CD4-positive, alpha-beta T cell treated with Interleukin-6 for 4 hours (primary cell): ENCODE measurements around the gene AGPAT3.
A peak's percentile ranks its signal among the peaks of the same experiment; 100 is the strongest.

Source experiments
- DNase-seq: peaks from one replicate; pipeline ENCODE4 v3.0.0-alpha.2; 2020; ENCODE audit warnings: mixed read lengths

The AGPAT3 gene

DNA sequence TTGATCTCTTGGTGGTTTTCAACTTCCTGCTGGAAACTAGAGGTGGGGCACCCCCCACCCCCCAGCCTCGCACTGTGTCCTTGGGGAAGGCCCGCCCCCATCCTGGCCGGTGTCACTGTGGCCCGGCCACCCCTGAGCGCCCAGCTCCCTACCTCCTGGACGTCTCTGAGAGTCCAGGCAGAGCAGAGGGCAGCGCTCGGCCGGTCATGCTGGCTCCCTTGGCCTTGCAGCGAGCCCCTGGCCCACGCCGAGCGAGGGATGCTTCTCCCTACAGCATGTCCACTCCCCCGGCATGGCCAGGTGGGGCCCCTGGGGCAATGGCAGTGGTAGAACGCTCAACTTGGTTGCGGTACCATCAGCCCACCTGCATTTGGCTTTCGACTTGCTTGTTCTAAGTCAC is 118.4 kb downstream of the AGPAT3 start:
- DNase-seq, result no peak

DNA sequence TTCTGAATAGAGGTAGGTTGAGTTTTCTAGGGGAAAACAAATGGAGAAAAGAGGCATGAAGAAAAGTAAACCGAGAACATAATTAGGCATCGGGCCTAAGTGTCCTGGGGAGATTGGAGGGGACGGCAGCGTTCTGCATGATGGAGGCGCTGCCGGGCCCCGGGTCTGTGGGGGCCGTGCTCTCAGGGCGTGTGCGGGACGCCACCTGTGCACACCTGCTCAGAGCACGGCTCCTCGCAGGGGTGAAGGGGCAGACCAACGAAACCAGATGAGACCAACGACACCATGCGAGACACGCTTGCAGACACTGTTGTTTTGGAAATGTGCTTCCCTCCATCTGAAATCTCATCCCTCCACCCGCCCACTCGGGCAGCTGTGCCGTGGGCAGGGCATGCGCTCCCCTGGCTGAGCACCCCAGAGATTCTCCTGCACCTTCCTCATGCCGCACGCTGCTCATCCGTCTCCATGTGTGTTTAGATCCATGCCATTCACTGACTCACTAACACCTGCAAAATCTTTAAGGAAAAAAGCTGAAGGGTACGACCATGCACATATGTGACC is 118.9 kb downstream of the AGPAT3 start:
- DNase-seq, result no peak

DNA sequence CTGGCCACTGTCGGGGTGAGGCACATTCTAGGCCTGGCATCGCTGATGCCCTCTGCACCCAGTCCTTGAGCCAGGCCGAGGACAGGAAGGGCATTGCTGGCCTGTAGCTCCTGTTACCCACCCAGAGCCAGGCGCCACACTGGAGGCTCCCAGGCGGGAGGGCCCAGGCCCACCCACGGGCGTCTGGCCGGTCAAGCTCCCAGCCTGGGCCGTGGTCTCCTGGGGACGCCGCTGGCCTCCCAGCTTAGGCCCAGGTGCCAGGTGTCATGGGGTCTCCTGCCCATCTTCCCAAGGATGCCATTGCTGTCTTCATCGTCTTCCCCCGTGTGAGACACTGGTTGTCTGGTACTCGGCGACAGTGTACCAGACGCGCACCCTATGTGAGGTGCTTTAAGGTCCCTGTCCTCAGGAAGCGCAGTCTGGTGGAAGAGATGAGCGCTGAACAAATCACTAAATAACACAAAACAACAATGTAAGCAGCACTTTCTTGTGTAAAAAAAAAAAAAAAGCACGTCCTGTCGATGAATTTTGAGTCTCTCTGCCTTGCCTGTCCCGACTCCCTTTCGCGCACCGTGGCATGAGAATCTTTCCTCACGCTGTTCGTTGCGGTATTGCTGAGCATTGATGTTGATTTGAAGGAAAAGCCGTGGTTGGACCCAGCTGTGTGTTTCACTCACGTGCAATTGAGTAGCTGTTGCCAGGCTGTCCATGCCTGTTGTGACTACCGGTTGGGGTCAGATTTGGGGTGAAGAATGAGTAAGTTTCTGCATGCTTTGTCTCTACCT is 120.1 kb downstream of the AGPAT3 start:
- DNase-seq, result no peak

GRCh38 chr21:43985690-43986251 is 120.7 kb downstream of the AGPAT3 start:
- peak; percentile 9 for DNase-seq

DNA sequence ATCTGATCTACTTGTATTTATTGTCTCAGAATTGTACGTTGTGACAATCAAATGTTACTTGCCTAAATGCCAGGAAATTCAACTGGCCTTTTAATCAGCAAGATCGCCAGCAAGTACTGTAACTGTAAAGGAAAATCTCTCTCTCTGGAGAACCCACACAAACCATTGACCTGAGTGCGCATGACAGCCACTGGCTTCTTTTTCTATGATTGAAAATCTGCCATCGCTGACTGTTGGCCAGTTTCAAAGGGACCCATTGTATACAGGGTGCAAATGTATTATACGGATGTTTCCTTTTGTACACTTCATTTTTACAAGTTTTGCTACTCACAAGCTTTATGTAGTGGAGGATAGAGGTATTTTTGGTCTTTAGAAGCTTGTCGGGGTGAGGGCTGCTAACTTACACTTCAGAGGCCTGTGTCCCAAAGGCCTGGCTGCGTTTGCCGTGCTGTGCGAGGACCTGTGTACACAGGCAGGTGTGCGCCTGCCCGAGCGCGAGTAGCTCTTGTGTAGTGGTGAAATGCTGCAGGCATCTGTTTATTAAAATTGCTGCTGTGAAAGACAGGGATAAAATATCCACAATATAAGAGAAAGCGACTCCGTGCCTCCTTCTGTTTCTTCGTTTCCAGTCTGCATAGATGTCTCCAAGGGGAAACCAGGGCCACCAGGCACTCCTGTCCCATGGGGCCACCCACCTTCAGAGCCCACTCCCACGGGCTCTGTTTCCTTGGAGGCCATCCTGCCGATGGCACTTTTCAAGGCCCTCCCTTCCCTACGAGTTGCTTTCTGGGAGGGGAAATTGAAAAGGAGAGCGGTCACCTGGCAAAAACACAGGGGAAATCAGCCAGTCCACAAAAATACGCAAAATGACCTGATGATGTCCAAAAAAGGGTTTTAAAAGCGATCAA is 121.8 kb downstream of the AGPAT3 start:
- DNase-seq, result no peak

- DNase-seq, result no peak
These were observed 122.5 kb downstream of the AGPAT3 start for GRCh38 chr21:43987509-43987908.

- no peak for DNase-seq
These were observed 123.0 kb downstream of the AGPAT3 start for GRCh38 chr21:43988016-43988415.

GRCh38 chr21:43988506-43989230 is 123.6 kb downstream of the AGPAT3 start:
- no peak for DNase-seq

- no peak for DNase-seq
These were observed 124.4 kb downstream of the AGPAT3 start for GRCh38 chr21:43989401-43989800.

- no peak for DNase-seq
These were observed 126.5 kb downstream of the AGPAT3 start for GRCh38 chr21:43991447-43991991.

- DNase-seq, result no peak
These were observed 127.1 kb downstream of the AGPAT3 start for GRCh38 chr21:43992121-43992520.

GRCh38 chr21:43993420-43993934 is 128.5 kb downstream of the AGPAT3 start:
- no peak for DNase-seq

DNA sequence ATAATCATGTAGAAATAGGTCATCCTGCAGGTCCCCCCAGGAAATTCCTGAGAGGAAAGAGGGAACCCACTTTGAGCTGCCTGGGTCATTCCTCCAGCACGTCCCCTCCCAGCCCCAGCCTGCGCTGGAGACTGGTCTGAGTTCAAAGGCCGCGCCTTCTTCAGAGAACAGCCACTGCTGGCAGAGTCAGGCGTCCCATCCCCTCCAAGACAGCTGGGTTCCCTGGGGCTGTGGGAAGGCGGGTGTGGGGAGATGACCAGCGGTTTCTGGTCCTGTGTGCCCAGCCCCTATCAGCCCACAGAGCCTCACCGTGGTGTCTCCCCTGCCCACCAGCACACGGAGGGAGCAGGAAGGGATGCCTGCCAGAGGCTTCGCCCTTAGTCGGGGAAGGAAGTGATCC is 129.1 kb downstream of the AGPAT3 start:
- DNase-seq, result no peak

GRCh38 chr21:43994646-43995045 is 129.6 kb downstream of the AGPAT3 start:
- DNase-seq, result no peak

DNA sequence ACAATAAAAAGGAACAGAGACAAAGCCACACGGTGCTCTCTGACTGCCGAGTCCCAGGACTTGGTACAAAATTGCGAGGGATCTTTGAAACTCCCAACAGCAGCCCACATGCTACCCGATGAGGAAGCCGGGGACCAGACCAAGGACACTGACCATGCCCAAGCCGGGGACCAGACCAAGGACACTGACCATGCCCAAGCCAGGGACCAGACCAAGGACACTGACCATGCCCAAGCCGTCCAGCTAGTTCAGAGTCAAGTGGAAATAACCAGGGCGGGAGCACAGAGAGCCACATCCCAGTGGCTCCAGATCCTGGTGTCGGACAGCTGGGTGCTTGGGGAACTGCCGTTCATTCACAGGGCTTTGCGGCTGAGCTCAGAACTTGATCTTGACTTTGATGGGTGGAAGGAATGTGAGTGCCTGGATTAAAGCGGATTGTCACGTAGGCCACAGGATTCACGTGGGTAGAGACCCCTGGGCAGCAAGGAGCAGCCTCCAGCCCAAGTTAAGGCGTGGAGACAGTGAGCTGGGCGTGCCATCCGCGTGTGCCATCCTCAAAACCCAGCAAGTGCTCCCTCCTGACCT is 130.6 kb downstream of the AGPAT3 start:
- DNase-seq, result no peak

- DNase-seq, result no peak
These were observed 133.0 kb downstream of the AGPAT3 start for GRCh38 chr21:43997766-43998742.

DNA sequence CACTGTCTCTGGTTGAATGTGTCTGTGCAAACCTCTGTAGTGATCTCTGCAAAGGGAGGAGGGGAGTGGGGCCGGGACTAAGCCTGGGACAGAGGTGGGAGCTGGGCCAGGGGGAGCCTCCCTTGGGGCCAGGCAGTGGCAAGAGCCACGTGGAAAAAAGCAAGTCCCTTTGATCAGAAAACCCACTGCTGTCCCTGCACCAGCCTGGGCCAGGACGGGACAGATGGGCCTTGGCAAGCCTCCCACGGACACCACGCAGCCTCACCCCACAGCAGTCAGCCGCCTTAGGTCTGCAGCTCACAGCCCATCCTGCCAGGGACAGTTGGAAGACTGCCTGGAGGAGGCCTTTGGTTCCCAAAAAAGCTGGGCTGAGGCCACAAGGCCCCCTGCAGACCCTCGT is 135.3 kb downstream of the AGPAT3 start:
- DNase-seq, result no peak

DNA sequence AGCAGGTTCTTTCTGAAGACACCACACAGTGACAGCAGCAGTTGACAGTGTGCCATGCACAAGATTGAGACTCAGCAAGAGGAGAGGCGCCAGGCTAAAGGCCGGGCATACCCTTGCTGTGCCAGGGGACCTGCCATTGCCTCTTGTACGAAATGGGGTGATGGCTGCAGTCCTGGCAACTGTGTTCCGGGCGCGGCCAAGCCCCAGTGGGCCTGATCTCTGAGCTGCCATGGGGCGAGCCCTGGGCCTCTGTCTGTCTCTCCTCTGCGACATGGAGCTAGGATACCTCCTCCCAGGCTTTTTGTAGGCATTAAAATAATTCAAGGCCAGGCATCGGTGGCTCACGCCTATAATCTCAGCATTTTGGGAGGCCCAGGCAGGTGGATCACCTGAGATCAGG is 137.5 kb downstream of the AGPAT3 start:
- no peak for DNase-seq

DNA sequence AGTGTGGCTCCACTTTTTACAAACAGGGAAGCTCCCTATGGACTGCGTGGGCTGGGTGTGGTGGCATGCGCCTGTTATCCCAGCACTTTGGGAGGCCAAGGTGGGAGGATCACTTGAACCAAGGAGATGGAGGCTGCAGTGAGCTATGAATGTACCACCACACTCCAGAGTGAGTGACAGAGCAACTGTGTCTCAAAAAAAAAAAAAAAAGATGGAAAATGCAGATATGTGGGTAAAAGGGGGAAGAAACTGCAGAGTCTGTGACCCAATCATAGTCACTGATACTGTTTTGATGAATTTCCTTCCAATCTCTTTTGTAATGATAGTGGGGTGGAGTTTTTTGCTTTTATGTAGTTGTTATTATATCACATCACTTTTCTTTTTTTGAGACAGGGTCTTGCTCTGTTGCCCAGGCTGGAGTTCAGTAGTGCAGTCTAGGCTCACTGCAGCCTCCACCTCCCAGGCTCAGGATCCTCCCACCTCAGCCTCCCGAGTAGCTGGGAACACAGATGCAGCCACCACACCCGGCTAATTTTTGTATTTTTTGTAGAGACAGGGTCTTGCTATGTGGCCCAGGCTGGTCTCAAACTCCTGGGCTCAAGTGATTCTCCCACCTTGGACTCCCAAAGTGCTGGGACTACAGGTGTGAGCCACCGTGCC is 138.4 kb downstream of the AGPAT3 start:
- DNase-seq, result no peak

GRCh38 chr21:44005071-44005470 is 140.0 kb downstream of the AGPAT3 start:
- no peak for DNase-seq
